Measurements from ENCODE around the gene KRT72.

KRT72 gene

DNA sequence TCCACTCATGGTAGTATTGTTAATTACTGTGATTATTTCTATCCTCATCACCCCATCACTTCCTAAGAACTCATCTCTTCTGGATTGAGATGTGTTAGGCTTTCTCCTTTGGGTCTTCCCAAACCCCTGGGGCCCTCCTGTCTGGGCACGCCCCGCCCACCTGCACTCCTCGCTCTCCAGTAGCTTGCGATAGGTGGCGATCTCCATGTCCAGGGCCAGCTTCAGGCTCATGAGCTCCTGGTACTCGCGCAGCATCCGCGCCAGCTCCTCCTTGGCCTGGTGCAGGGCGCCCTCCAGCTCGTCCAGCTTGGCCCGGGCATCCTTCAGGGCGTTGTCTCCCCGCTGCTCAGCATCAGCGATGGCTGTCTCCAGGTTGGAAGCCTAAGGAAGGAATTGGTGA, 55.1 kb downstream of the KRT72 start:
- peaks cover 67% of the 10 kb centered on the region for H3K27me3 ChIP-seq (replicated peaks; ENCODE audit: insufficient read depth, low read length)

DNA sequence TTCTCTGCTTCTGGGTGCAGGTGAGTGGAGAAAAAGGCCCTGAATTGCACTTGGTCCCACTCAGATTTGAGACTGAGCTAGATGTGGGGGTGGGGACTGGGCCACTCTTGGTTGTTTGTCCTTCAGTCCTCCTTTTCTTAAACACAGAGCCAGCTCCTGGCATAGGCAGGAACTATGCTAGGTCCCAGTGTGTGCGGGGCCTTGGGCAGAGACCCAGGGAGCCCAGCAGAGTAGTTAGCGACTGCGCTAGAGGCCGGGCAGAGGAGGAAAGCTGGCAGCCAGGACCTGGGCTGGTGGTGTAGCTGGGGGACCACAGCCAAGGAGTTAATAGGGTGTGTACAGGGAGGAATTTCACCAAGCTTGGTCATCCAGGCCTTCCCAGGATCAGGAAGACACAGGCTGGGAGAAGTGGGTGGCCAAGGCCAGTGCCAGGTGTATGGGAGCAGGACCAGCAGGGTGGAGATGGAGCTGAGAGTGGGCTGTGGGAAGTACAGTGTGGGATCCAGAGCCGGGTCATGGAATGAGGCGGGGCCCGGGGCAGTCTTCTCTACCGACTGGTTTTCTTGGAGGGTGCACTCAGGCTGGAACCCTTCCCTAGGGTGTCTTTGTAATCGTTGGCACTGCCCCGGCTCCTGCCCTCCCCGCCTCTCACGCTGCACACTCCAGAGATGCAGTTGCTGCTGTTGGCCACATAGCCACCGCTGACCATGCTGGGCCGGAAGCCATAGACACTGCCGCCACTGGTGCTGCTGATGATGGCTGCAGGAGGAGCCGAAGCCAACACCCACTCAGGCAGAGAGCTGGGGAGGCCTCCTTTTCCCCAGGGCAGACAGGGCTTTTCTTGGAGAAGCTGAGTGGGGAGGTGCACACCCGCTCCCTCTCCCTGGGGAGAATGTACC, 57.0 kb downstream of the KRT72 start:
- no peak overlapping the region for H3K4me2 ChIP-seq (ENCODE audit: low read depth, low read length)
- no peaks in the 10 kb centered on the region for H3K4me1 ChIP-seq (ENCODE audit: low read length)
- TF ChIP-seq, protein P1, sequence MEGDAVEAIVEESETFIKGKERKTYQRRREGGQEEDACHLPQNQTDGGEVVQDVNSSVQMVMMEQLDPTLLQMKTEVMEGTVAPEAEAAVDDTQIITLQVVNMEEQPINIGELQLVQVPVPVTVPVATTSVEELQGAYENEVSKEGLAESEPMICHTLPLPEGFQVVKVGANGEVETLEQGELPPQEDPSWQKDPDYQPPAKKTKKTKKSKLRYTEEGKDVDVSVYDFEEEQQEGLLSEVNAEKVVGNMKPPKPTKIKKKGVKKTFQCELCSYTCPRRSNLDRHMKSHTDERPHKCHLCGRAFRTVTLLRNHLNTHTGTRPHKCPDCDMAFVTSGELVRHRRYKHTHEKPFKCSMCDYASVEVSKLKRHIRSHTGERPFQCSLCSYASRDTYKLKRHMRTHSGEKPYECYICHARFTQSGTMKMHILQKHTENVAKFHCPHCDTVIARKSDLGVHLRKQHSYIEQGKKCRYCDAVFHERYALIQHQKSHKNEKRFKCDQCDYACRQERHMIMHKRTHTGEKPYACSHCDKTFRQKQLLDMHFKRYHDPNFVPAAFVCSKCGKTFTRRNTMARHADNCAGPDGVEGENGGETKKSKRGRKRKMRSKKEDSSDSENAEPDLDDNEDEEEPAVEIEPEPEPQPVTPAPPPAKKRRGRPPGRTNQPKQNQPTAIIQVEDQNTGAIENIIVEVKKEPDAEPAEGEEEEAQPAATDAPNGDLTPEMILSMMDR (IDR thresholded peaks at IDR 0.05; ENCODE audit: low read length): no peak
- TF ChIP-seq EZH2 (optimal IDR thresholded peaks at IDR 0.05; ENCODE audit: low read depth, low read length) (no peak), EZH2phosphoT487 (IDR thresholded peaks at IDR 0.05; ENCODE audit: low read length) (no peak)
- no peaks in the 10 kb centered on the region for H3F3A ChIP-seq (ENCODE audit: insufficient read depth, low read length)
- DNase-seq: no peak
- H3K9me2 ChIP-seq (replicated peaks; ENCODE audit: insufficient read depth, low read length): no peaks in the 10 kb centered on the region
- H4K20me1 ChIP-seq (ENCODE audit: insufficient read depth, low read length): no peaks in the 10 kb centered on the region
- H3K27ac ChIP-seq (ENCODE audit: low read length): no peak overlapping the region
- H3K36me3 ChIP-seq (replicated peaks; ENCODE audit: insufficient read depth, low read length): no peaks in the 10 kb centered on the region
- H3K9ac ChIP-seq (ENCODE audit: low read length): no peak overlapping the region
- H2AFZ ChIP-seq (ENCODE audit: low read length): no peak overlapping the region
- H3K9me3 ChIP-seq (replicated peaks; ENCODE audit: insufficient read depth, low read length): no peaks in the 10 kb centered on the region
- H3K79me2 ChIP-seq (ENCODE audit: low read length): no peaks in the 10 kb centered on the region
- no peak overlapping the region for H3K4me3 ChIP-seq (ENCODE audit: low read length)
- H3K27me3 ChIP-seq (replicated peaks; ENCODE audit: insufficient read depth, low read length): peaks cover 48% of the 10 kb centered on the region

More for the DNA sequence above, 55.1 kb downstream of the KRT72 start:
- Histone ChIP-seq H3K4me1 (ENCODE audit: low read length) (no peaks in the 10 kb centered on the region), H3K4me3 (ENCODE audit: low read length) (no peak overlapping the region), H3K27ac (ENCODE audit: low read length) (no peak overlapping the region), H2AFZ (ENCODE audit: low read length) (no peak overlapping the region), H3K9me3 (replicated peaks; ENCODE audit: insufficient read depth, low read length) (no peaks in the 10 kb centered on the region), H3K79me2 (ENCODE audit: low read length) (no peaks in the 10 kb centered on the region), H3K9me2 (replicated peaks; ENCODE audit: insufficient read depth, low read length) (no peaks in the 10 kb centered on the region), H3K9ac (ENCODE audit: low read length) (no peak overlapping the region), H4K20me1 (ENCODE audit: insufficient read depth, low read length) (no peaks in the 10 kb centered on the region), H3K36me3 (replicated peaks; ENCODE audit: insufficient read depth, low read length) (no peaks in the 10 kb centered on the region), H3K4me2 (ENCODE audit: low read depth, low read length) (no peak overlapping the region), H3F3A (ENCODE audit: insufficient read depth, low read length) (no peaks in the 10 kb centered on the region)
- TF ChIP-seq, protein P1 (IDR thresholded peaks at IDR 0.05; ENCODE audit: low read length): no peak
- TF ChIP-seq EZH2phosphoT487 (IDR thresholded peaks at IDR 0.05; ENCODE audit: low read length) (no peak), EZH2 (optimal IDR thresholded peaks at IDR 0.05; ENCODE audit: low read depth, low read length) (no peak)
- DNase-seq: no peak

DNA sequence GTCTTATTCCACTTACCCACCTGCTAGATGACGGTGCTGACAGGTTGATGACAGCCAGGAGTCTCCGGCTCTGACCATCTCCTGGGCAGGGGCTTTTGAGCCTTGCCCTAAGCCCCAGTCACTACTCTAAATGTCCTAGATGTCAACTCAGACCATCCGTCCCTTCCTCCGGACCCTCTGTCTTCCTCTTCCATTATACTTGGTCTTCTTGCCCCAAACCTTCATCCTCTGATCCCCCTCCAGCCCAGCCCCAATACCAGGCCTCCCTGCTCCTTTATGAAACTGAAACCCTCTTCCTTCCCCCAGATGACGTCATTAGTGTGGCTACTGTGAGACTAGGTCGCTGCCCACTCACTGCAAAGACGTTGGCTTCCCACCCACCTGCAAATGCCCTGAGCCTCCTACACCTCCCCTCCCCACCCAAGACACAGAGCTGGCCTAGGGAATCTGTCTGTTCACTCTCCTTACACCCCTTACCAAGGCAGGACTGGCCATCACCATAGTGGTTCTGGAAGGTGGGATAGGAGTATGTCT, 58.4 kb downstream of the KRT72 start:
- TF ChIP-seq, protein P1 (IDR thresholded peaks at IDR 0.05; ENCODE audit: low read length): no peak
- no peak for TF ChIP-seq EZH2 (optimal IDR thresholded peaks at IDR 0.05; ENCODE audit: low read depth, low read length)
- TF ChIP-seq EZH2phosphoT487 (IDR thresholded peaks at IDR 0.05; ENCODE audit: low read length): no peak

More for the DNA sequence above, 58.4 kb downstream of the KRT72 start:
- no peak overlapping the region for H3K4me3 ChIP-seq (ENCODE audit: low read length)
- H3K9me3 ChIP-seq (replicated peaks; ENCODE audit: insufficient read depth, low read length): no peaks in the 10 kb centered on the region
- no peaks in the 10 kb centered on the region for H3K36me3 ChIP-seq (replicated peaks; ENCODE audit: insufficient read depth, low read length)
- no peaks in the 10 kb centered on the region for H3K9me2 ChIP-seq (replicated peaks; ENCODE audit: insufficient read depth, low read length)
- H4K20me1 ChIP-seq (ENCODE audit: insufficient read depth, low read length): no peaks in the 10 kb centered on the region
- H2AFZ ChIP-seq (ENCODE audit: low read length): no peak overlapping the region
- H3K27me3 ChIP-seq (replicated peaks; ENCODE audit: insufficient read depth, low read length): peaks cover 40% of the 10 kb centered on the region
- no peak overlapping the region for H3K27ac ChIP-seq (ENCODE audit: low read length)
- no peak for DNase-seq
- no peaks in the 10 kb centered on the region for H3F3A ChIP-seq (ENCODE audit: insufficient read depth, low read length)
- H3K4me1 ChIP-seq (ENCODE audit: low read length): no peaks in the 10 kb centered on the region
- no peak overlapping the region for H3K9ac ChIP-seq (ENCODE audit: low read length)
- no peaks in the 10 kb centered on the region for H3K79me2 ChIP-seq (ENCODE audit: low read length)
- no peak overlapping the region for H3K4me2 ChIP-seq (ENCODE audit: low read depth, low read length)

Measured in MM.1S (cell line).